ENCODE data around the gene KCMF1. TPM values are rescaled to one million over a fixed set of nuclear protein-coding genes. Genes with fewer than 3 reads are reported as not detected.

The KCMF1 gene
- total RNA-seq, 3 donors from 2014 or later, result 73.0 to 95.2 (median 85.0) TPM

Other genes with a start within 250 kb of the KCMF1 start
- gene TRABD2A, start 90.1 kb upstream of the KCMF1 start, total RNA-seq, result 100 to 1,000 TPM in 1 of 3 donors, 10 to 100 TPM in 2; 40.2 to 132 (median 63.2) TPM
- 1,000 to 10,000 TPM in 2 of 3 donors, 100 to 1,000 TPM in 1; 798 to 2,724 (median 1,605) TPM for gene TMSB10, start 65.5 kb upstream of the KCMF1 start, total RNA-seq
- 10 to 100 TPM in 1 of 3 donors, 1 to 10 TPM in 2; 1.3 to 22.9 (median 3.0) TPM for gene TCF7L1, start 162.2 kb downstream of the KCMF1 start, total RNA-seq

Data from mucosa of descending colon (tissue), 3 donors.